ENCODE measurements around the gene MRPL14. TPM values are rescaled to one million over a fixed set of nuclear protein-coding genes. Genes with fewer than 3 reads are reported as not detected.

MRPL14 gene
- total RNA-seq, 1 donor from 2014 or later, result 36.1 TPM

DNA sequence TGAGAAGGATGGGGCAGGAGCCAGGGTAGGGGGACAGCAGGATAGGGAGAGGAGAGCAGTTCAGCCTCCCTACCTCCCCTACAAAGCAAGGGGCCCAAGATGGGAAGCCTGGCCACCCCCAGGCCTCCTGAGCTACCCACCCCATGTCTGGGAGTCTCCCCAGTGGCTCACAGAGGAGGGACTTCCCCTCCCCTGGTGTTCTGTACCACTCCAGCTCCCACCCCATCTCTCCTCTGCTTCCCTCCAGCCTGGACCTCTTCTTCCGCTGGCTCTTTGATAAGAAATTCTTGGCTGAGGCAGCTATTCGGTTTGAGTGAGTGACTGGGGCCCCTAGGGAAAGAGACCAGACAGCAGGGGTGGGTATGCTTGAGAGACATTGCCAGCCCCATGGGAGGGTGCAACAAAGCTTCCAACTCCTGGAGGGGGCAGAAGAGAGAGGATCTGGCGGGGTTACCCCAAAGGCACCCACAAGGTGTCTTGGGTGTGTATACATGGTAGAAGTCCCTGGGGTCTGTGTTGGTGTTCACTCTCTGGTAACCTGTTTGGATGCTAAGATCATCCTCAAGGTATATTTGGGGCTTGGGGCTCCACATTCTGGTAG is 23.2 kb upstream of the MRPL14 start:
- Histone ChIP-seq H3K9me3 (no peaks in the 10 kb centered on the region), H3K27ac (no peak overlapping the region), H3K4me1 (peaks cover 7% of the 10 kb centered on the region), H3K27me3 (no peaks in the 10 kb centered on the region), H3K36me3 (peaks cover 0 to 16% of the 10 kb centered on the region in 2 donors), H3K4me3 (no peak overlapping the region)
- no peak for DNase-seq (ENCODE audit: extremely low spot score in 2 of 2)
- no peak for TF ChIP-seq POLR2A (IDR thresholded peaks at IDR 0.05)
- TF ChIP-seq, protein P1, sequence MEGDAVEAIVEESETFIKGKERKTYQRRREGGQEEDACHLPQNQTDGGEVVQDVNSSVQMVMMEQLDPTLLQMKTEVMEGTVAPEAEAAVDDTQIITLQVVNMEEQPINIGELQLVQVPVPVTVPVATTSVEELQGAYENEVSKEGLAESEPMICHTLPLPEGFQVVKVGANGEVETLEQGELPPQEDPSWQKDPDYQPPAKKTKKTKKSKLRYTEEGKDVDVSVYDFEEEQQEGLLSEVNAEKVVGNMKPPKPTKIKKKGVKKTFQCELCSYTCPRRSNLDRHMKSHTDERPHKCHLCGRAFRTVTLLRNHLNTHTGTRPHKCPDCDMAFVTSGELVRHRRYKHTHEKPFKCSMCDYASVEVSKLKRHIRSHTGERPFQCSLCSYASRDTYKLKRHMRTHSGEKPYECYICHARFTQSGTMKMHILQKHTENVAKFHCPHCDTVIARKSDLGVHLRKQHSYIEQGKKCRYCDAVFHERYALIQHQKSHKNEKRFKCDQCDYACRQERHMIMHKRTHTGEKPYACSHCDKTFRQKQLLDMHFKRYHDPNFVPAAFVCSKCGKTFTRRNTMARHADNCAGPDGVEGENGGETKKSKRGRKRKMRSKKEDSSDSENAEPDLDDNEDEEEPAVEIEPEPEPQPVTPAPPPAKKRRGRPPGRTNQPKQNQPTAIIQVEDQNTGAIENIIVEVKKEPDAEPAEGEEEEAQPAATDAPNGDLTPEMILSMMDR (IDR thresholded peaks at IDR 0.05), result no peak
- no peak for TF ChIP-seq POLR2AphosphoS5 (IDR thresholded peaks at IDR 0.05; ENCODE audit: insufficient read depth in 1 of 2, low read depth in 1 of 2)
- intact Hi-C loops (cut with DNase I), result loop anchor here (5.0 kb wide), 1 partner anchor 53 kb away; no protein-coding TSS in a partner anchor

DNA sequence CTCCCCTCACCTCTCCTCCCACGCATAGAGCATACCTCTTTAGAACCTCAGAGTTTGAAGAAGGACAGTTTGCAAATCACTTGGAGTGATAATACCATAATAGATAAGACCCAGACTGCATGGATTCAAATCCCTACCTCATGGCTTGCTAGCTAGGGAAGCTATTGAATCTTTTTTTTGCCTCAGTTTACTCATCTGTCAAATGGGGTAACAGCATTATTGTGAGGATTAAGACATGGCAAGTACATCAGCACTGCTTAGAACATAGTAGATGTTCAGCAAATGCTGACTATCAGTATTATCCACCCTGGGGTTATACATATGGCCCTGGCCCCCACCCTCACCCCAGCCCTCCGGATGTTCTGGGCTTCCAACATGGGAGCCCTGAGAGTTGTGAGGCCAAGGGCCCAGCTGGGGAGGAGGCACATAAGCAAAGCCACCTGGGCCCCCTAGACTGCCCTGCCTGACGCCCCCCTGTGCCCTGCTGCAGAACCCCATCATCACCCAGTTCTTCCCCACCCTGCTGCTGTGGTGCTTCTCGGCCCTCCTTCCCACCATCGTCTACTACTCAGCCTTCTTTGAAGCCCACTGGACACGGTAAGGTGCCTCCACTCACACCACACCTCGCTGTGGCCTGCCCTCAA is 22.2 kb upstream of the MRPL14 start:
- Histone ChIP-seq H3K27ac (no peak overlapping the region), H3K4me1 (peaks cover 7% of the 10 kb centered on the region), H3K36me3 (peaks cover 0 to 16% of the 10 kb centered on the region in 2 donors), H3K9me3 (no peaks in the 10 kb centered on the region), H3K27me3 (no peaks in the 10 kb centered on the region), H3K4me3 (no peak overlapping the region)
- TF ChIP-seq POLR2AphosphoS5 (IDR thresholded peaks at IDR 0.05; ENCODE audit: insufficient read depth in 1 of 2, low read depth in 1 of 2), result no peak
- TF ChIP-seq POLR2A (IDR thresholded peaks at IDR 0.05), result no peak
- TF ChIP-seq, protein P1 (IDR thresholded peaks at IDR 0.05), result no peak
- DNase-seq (ENCODE audit: extremely low spot score in 2 of 2), result no peak
- intact Hi-C loops (cut with DNase I), result loop anchor here (5.0 kb wide), 1 partner anchor 52 kb away; no protein-coding TSS in a partner anchor

DNA sequence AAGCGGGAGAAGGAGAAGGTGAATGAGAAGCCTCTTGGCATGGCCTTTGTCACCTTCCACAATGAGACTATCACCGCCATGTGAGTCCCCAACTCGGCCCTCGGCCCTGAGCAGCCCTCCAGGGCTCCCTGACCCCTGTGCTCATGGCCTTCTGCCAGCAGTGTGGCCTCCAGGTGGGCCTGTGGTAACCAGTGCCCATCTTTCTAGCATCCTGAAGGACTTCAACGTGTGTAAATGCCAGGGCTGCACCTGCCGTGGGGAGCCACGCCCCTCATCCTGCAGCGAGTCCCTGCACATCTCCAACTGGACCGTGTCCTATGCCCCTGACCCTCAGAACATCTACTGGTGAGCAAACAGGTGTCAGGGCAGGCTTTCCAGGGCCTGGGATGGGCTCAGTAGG is 21.1 kb upstream of the MRPL14 start:
- no peak for DNase-seq (ENCODE audit: extremely low spot score in 2 of 2)
- Histone ChIP-seq H3K27ac (no peak overlapping the region), H3K36me3 (peaks cover 0 to 16% of the 10 kb centered on the region in 2 donors), H3K9me3 (no peaks in the 10 kb centered on the region), H3K4me1 (peaks cover 7% of the 10 kb centered on the region), H3K27me3 (no peaks in the 10 kb centered on the region), H3K4me3 (no peak overlapping the region)
- TF ChIP-seq, protein P1 (IDR thresholded peaks at IDR 0.05), result no peak
- TF ChIP-seq POLR2A (IDR thresholded peaks at IDR 0.05) (no peak), POLR2AphosphoS5 (IDR thresholded peaks at IDR 0.05; ENCODE audit: insufficient read depth in 1 of 2, low read depth in 1 of 2) (no peak)
- intact Hi-C loops (cut with DNase I), result no loop called here

DNA sequence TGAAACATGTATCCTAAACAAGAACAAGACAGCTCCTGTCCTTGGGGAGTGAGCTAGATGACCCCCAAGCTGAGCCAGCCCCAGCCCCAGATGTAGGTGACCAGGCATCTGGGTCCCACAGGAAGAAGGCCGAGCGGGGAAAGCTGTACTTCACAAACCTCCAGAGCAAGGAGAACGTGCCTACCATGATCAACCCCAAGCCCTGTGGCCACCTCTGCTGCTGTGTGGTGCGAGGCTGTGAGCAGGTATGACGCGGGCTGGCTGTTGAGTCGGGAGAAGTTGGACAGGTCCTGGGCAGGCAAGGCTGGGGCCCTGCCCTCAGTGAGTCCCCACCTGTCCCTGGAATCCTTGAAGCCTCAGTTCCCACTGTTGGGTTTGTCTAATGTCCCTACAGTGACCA is 20.0 kb upstream of the MRPL14 start:
- no peak overlapping the region for H3K4me3 ChIP-seq
- peaks cover 0 to 16% of the 10 kb centered on the region in 2 donors for H3K36me3 ChIP-seq
- H3K4me1 ChIP-seq, result peaks cover 7% of the 10 kb centered on the region
- no peaks in the 10 kb centered on the region for H3K9me3 ChIP-seq
- TF ChIP-seq, protein P1 (IDR thresholded peaks at IDR 0.05), result no peak
- DNase-seq (ENCODE audit: extremely low spot score in 2 of 2), result no peak
- no peak overlapping the region for H3K27ac ChIP-seq
- H3K27me3 ChIP-seq, result no peaks in the 10 kb centered on the region
- intact Hi-C loops (cut with DNase I), result no loop called here

DNA sequence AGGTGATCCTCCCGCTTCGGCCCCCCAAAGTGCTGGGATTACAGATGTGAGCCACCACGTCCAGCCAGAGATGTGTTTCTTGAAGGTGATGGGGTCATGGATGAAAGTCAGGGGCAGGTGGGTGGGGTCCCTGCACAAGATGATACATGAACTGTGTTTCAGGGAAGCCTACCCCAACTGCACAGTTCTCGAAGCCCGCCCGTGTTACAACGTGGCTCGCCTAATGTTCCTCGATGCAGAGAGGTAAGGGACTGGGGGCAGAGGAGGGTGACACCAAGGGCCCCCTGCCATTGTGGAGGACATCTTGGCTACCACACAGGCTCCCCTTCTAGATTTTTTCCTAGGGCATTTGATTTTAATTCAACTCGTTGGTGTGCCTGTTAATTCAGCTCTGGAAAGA is 19.4 kb upstream of the MRPL14 start:
- intact Hi-C loops (cut with DNase I), result no loop called here
- Histone ChIP-seq H3K27me3 (no peaks in the 10 kb centered on the region), H3K36me3 (peaks cover 0 to 16% of the 10 kb centered on the region in 2 donors), H3K9me3 (no peaks in the 10 kb centered on the region), H3K27ac (no peak overlapping the region), H3K4me1 (peaks cover 4% of the 10 kb centered on the region), H3K4me3 (no peak overlapping the region)
- no peak for DNase-seq (ENCODE audit: extremely low spot score in 2 of 2)
- TF ChIP-seq POLR2AphosphoS5 (IDR thresholded peaks at IDR 0.05; ENCODE audit: insufficient read depth in 1 of 2, low read depth in 1 of 2), result no peak
- TF ChIP-seq, protein P1 (IDR thresholded peaks at IDR 0.05), result no peak
- no peak for TF ChIP-seq POLR2A (IDR thresholded peaks at IDR 0.05)
